Neural crest cell (in vitro differentiated cells): ENCODE results near the gene RNF113A. TPM values are rescaled to one million over a fixed set of nuclear protein-coding genes. Genes with fewer than 3 reads are reported as not detected.

ENCODE experiments used
- DNase-seq: peaks from one replicate; pipeline ENCODE4 v3.0.0; 2021; ENCODE audit warnings: low read depth, mixed read lengths, low spot score
- H3K27ac Mint-ChIP-seq: one replicate; pipeline ENCODE4 v1.8.0; 2021; ENCODE audit warnings: mild to moderate bottlenecking, mixed read lengths; ENCODE audit not compliant: unreplicated experiment
- H3K27me3 Mint-ChIP-seq: 2 replicates; pipeline ENCODE4 v1.8.0; 2021; ENCODE audit warnings: low read depth, mild to moderate bottlenecking, mixed read lengths
- H3K36me3 Mint-ChIP-seq: 2 replicates; pipeline ENCODE4 v1.8.0; 2021; ENCODE audit warnings: low read depth, mild to moderate bottlenecking, mixed read lengths
- H3K4me1 Mint-ChIP-seq: 2 replicates; pipeline ENCODE4 v1.8.0; 2021; ENCODE audit warnings: mixed read lengths
- H3K4me3 Mint-ChIP-seq: one replicate; pipeline ENCODE4 v1.8.0; 2021; ENCODE audit warnings: mild to moderate bottlenecking, mixed read lengths
- H3K9me3 Mint-ChIP-seq: 2 replicates; pipeline ENCODE4 v1.8.0; 2021; ENCODE audit warnings: mixed read lengths
- long read RNA-seq: library from polyadenylated mRNA; unstranded; transcript quantifications from one replicate; pipeline ENCODE4 v2.0.0, GENCODE V29; 2020
- total RNA-seq: library from RNA; stranded (reverse); gene quantifications from 2 replicates; pipeline ENCODE4 v1.2.1, GENCODE V29; 2021
- TF ChIP-seq, protein P1 (sequence below): fragments of 200-600 bp; sonication (generic); conservative IDR thresholded peaks from 2 replicates; pipeline ENCODE4 v1.5.0; 2021; ENCODE audit warnings: antibody characterized with exemption, mild to moderate bottlenecking

The RNF113A gene
- total RNA-seq: 11.5 and 11.9 TPM in 2 replicates
- long read RNA-seq, transcript RNF113A-201 (1 exons, 1,353 nt): major isoform, 19 of 19 reads
- long read RNA-seq, partial matches to known transcripts: 0 of 19 reads
- long read RNA-seq, other reads (novel, unspliced or antisense): 0 of 19 reads

GRCh38 chrX:119871599-119872395 is at the start of gene RNF113A, which contains the start of gene NDUFA1:
Gene RNF113A (minus strand): TSS chrX:119871733. CDS start chrX:119871613, 120 bp downstream.
Gene NDUFA1 (plus strand): TSS chrX:119871832. CDS start chrX:119871912, 80 bp downstream.
- peak within 1 kb of the TSS; percentile 95 for H3K4me3 Mint-ChIP-seq
- no peaks in the 10 kb centered on the region for H3K27me3 Mint-ChIP-seq
- peaks cover 19% of the 10 kb centered on the region for H3K4me1 Mint-ChIP-seq
- DNase-seq: peak; percentile 58
- peaks cover 5% of the 10 kb centered on the region for H3K36me3 Mint-ChIP-seq
- TF ChIP-seq, protein P1, sequence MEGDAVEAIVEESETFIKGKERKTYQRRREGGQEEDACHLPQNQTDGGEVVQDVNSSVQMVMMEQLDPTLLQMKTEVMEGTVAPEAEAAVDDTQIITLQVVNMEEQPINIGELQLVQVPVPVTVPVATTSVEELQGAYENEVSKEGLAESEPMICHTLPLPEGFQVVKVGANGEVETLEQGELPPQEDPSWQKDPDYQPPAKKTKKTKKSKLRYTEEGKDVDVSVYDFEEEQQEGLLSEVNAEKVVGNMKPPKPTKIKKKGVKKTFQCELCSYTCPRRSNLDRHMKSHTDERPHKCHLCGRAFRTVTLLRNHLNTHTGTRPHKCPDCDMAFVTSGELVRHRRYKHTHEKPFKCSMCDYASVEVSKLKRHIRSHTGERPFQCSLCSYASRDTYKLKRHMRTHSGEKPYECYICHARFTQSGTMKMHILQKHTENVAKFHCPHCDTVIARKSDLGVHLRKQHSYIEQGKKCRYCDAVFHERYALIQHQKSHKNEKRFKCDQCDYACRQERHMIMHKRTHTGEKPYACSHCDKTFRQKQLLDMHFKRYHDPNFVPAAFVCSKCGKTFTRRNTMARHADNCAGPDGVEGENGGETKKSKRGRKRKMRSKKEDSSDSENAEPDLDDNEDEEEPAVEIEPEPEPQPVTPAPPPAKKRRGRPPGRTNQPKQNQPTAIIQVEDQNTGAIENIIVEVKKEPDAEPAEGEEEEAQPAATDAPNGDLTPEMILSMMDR: no peak
- H3K9me3 Mint-ChIP-seq: no peaks in the 10 kb centered on the region
- H3K27ac Mint-ChIP-seq: peak within 1 kb of the TSS; percentile 98

GRCh38 chrX:119919835-119920585 is 48.5 kb upstream of the RNF113A start:
- Mint-ChIP-seq H3K27me3 (no peaks in the 10 kb centered on the region), H3K27ac (no peak overlapping the region), H3K36me3 (peaks cover under 1% of the 10 kb centered on the region), H3K4me3 (no peak overlapping the region), H3K4me1 (no peaks in the 10 kb centered on the region), H3K9me3 (peaks cover 2% of the 10 kb centered on the region)
- DNase-seq: no peak
- TF ChIP-seq, protein P1: no peak

- H3K27ac Mint-ChIP-seq: no peak overlapping the region
- H3K36me3 Mint-ChIP-seq: no peaks in the 10 kb centered on the region
- DNase-seq: no peak
- H3K4me1 Mint-ChIP-seq: no peaks in the 10 kb centered on the region
- no peak overlapping the region for H3K4me3 Mint-ChIP-seq
- no peaks in the 10 kb centered on the region for H3K27me3 Mint-ChIP-seq
- TF ChIP-seq, protein P1: no peak
- H3K9me3 Mint-ChIP-seq: peaks cover 2% of the 10 kb centered on the region
These were observed 46.3 kb upstream of the RNF113A start for GRCh38 chrX:119917877-119918276.

DNA sequence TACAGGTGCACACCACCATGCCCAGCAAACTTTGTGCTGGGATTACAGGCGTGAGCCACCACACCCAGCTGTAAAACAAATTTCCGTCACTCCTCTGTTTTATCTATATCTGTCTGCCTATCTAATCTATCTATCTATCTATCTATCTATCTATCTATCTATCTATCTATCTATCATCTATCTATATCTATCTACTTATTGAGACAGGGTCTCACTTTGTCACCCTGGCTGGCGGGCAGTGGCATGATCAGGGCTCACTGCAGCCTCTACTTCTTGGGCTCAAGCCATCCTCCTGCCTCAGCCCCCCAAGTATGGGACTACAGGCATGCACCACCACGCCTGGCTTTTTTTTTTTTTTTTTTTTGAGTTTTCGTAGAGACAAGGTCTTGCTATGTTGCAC is 44.8 kb upstream of the RNF113A start:
- TF ChIP-seq, protein P1: no peak
- Mint-ChIP-seq H3K9me3 (peaks cover 4% of the 10 kb centered on the region), H3K36me3 (no peaks in the 10 kb centered on the region), H3K4me1 (no peaks in the 10 kb centered on the region), H3K4me3 (no peak overlapping the region), H3K27ac (no peak overlapping the region), H3K27me3 (no peaks in the 10 kb centered on the region)
- no peak for DNase-seq

- Mint-ChIP-seq H3K27me3 (no peaks in the 10 kb centered on the region), H3K36me3 (peaks cover 2% of the 10 kb centered on the region), H3K27ac (no peak overlapping the region), H3K4me3 (no peak overlapping the region), H3K4me1 (no peaks in the 10 kb centered on the region), H3K9me3 (peaks cover 2% of the 10 kb centered on the region)
- DNase-seq: no peak
- TF ChIP-seq, protein P1: no peak
These were observed 29.4 kb upstream of the RNF113A start for GRCh38 chrX:119900976-119901375.
